Stimulated activated CD4-positive, alpha-beta T cell treated with anti-CD3 and anti-CD28 coated beads, Interleukin-1b, Interleukin-23, amount 100 ng/mL, for 1 hour (primary cell): ENCODE results near the gene FSTL3.
"Not testable (repeated sequence)": the region's sequence is repeated elsewhere in the genome, so short reads cannot be mapped to it uniquely, and the experiment has no call there.

ENCODE experiments used
- DNase-seq, 2 donors: peaks; one replicate each; pipeline ENCODE4 v3.0.0-alpha.2; 2020; ENCODE audit warnings: low read depth in 2 of 2

Gene FSTL3

DNA sequence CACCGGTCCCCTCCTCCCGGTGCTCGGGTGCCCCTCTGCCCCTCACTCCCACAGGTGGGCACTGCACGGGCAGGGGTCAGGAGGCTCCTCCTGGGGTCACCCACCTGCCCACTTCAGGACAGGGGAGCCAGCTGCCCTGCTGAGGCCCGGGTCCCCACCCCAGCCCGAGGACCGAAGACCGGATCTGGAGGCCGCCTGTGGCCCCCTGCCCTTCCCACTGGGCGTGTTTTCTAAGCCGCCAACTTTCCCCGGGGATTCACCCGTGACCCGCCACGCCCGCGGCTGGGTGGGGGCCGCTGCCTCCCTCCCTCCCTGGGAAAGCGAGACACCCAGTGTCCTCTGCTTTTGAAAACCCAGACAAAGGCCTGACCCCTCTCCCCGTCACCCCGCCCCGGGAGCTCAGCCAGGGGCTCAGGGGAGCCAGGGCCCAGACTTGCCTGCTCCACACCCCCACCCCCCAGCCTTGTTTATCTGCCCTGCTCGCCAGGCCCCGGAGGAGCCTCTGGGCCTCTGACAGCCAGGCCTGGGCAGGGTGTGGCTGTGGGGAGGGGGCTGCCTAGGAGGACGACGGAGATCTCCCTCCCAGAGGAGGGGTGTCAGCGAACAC lies 33.9 kb downstream of the FSTL3 start:
- no peak for DNase-seq

DNA sequence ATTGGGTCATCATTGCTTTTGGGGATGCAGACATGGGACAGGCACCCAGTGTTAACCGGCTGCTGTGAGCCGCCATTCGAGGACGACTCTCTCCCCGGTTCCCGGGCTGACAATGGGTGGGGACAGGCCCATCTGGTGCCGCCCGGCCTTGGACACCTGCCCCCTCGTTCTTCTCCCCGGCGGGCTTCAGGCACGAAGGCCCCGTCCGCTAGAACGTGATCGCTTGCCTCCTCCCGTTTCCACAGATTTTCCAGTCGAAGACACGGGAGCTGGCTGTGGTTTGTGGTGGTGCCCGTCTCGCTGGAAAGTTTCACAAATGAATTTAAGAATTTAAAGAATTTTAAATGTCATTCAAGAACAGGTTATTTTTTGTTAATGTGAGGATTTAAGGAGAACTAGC lies 34.6 kb downstream of the FSTL3 start:
- DNase-seq, result no peak

DNA sequence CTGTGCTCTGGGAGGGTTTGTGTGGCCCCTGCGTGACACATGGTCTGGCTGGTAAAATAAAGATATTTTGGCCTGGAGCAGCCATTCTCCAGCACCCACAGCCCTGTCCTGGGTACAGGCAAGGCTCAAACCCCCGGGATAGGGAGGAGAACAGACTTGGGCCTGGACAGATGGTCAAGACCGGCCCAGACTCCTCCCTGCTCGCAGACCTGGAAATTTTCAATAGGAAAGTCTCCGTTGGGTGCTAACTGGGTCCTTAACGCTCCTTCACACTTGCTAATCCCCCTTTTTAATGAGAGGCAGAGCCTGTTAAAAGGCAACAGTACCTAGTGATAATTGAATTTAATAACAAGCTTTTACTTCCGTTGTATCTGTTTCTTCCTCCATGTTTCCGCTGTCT lies 35.1 kb downstream of the FSTL3 start:
- DNase-seq, result no peak

DNA sequence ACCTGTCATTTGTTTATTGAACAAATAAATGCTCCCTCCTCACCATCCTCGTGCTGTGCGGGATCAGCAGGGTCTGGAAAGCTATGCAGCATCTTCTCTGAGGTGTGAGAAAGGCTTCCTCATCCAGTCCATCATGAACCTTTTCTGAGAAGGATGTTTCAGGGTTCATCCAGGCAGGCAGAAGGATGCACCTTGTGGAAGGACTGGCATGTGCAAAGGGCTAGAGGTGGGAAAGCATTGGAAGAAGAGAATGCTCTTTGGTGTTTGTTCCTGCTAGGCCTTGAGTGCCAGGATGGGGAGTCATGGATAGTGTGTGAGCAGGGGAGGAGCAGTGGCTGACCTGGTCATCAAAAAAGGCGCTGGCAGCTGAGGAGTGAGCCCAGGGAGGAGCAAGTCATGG lies 39.2 kb downstream of the FSTL3 start:
- no peak for DNase-seq

DNA sequence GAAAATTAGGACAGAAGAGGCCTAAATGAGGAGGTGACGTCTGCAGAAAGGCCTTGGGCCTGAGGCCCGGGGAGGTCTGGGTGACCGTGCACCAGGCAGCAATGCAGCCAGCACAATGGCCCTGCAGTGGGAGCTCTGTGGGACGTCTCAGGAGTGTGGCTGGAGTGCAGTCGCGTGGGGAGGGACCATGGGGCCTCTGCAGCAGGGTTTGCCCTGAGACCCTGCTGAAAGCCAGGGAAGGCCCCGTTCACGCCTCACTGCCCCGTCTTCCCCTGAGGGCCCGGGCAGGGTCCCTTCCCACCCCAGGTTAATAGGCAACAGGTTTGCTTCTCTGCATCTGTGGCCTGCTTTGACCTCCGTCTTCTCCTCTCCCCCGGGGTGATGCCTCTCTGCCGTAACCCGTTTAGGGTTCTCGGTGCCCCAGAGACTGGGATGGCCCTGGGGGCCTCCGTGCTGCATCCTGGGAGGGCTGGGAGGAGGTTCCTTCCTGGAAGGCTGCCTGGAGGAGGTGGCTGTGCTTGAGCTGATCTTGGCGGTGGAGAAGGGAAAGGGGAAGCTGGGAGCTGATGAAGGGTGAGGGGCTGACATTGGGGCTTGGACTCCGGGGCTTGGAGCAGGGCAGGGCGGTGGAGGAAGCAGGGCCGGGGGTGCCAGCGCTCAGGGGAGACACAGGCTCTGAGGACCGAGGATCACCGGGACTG lies 42.2 kb downstream of the FSTL3 start:
- no peak for DNase-seq

DNA sequence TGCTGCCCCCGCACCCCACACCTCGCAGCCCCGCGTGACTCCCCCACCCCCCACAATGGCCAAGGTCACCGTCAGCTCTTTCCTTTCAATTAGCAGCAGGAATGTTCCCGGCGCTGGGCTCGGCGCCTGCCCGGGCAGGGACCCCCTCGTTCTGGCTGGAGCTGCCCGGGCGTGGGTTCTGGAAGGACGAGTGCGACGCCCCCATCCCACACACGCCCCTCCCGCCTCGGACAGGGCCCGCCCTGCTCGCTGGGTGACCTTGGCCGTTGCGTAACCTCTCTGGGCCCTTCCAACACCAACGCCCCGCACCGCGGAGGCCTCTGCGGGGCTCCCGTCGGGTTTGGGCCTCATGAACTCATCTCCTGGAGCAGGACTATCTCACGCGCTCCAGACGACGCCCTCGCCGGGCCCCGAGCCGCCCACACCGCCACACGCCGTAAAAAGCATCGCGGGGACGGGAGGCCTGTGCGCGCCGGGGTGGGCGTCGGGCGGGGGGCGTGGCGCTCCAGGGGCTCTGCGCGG lies 42.9 kb downstream of the FSTL3 start:
- no peak for DNase-seq

DNA sequence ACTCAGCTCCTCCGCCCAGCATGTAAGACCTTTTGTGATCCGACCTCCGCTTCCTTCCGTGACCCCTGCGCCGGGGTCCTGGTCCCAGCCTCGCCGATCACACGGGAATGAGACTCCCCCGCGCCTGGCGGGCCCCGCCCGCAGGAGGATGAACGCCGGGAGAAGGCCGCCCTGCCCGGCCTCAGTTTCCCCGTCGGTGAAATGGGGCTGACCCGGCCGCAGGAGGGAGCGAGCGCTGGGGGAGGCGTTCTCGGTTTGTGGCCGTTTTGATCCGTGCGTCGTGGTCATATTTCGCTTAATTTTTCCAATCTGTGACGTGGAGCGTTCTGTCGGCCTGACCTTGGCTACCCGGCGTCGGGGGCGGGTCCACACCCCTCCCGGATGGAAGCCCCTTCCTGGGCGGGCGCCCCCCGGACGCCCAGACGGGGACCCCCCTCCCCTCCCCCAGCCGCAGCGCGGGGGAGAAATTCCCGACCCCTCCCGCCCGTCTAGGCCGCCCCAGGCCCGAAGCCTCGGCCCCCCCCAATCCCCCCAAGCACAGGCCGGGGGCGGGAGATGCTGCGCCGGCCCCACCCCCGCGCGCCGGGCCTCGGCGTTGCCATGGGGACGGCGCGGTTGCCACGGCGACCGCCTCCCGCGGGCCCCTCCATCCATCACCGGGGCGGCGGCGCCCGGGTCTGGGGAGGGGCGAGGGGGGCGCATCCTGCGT lies 43.6 kb downstream of the FSTL3 start:
- DNase-seq, result no peak

DNA sequence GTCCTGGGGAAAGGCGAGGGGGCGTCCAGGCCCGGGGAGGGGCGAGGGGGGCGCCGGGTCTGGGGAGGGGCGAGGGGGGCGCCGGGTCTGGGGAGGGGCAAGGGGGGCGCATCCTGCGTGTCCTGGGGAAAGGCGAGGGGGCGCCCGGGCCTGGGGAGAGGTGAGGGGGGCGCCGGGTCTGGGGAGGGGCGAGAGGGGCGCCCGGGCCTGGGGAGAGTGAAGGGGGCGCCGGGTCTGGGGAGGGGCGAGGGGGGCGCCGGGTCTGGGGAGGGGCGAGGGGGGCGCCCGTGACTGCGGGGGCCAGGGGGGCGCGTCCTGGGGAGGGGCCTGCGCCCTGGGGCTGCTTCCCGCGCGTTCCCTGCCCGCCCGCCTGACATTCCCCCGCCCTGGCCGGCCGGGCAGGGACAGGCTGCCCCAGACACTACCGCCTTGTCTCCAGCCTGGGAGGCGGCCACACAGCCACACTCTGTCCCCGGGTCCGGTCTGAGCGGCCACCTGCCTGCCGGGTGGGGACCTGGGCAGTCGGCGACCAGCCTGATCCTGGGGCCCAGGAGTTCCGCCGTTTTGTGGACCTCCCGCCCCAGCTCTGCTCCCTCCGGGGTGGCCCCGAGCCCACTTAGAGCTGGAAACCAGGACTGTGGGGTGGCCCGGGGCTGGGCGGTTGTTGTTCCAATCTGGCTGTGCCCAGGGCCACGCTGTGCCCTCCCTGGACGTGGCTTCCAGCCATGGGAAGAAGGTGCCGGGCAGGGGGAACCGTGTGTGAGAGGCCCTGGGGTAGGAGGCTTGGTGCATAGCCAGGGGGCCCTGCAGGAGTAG lies 44.4 kb downstream of the FSTL3 start:
- no peak for DNase-seq

DNA sequence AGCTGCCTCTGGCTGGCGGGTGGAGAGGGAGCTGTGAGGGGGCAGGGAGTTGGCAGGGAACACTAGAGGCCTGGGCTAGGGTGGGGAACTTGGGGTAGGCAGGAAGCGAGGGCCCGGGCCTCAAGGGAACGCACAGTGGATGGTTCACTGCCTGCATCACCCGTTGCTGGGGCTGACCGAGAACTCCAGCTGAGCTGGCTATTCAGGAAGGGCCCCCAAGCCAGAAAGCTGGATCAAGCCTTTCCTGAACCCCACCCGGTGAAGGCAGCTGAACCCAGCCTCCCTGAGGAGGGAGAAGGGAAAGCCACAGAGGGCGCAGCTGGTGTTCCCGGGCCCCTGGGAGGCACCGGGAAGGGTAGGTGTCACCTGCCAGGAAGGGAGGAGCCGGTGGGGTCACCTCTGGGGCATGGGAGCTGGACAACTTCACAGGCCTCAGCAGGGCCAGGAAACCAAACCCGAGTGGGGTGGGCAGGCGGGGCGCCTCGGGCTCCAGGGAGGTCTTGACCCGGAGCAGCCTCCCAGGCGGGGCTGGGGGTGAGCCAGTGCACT lies 46.4 kb downstream of the FSTL3 start:
- no peak for DNase-seq

DNA sequence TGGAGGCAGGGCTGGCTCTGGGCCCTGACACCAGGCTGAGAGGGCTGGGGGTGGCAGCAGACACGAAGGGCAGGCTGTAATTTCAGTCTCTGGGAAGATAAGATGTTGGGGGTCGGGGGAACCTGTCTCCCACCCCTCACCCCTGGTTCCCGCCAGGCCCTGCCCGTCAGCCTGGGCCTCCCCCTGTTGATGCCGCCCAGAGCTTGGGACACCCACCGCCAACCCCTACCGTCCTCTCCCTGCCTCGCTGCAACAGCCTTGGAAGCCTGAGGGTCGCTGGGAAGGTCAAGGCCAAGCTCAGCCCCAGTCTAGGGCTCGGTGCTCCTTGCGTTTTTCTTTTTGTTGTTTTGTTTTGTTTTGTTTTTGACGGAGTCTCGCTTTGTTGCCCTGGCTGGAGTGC lies 47.1 kb downstream of the FSTL3 start:
- no peak for DNase-seq

DNA sequence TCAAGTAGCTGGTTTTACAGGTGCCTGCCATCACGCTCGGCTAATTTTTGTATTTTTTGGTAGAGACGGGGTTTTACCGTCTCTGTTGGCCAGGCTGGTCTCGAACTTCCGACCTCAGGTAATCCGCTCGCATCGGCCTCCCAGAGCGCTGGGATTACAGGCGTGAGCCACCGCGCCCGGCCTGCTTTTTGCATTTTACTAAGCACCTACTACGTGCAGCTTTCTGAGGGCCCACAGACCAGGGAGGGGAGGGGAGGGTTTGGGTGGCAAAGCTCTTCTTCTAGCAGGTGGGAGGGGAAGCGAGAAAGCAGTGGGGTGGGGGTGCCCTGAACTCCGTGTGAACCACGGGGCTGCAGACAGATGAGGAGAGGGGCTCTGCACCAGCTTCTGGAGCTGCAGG lies 47.5 kb downstream of the FSTL3 start:
- DNase-seq, result no peak

DNA sequence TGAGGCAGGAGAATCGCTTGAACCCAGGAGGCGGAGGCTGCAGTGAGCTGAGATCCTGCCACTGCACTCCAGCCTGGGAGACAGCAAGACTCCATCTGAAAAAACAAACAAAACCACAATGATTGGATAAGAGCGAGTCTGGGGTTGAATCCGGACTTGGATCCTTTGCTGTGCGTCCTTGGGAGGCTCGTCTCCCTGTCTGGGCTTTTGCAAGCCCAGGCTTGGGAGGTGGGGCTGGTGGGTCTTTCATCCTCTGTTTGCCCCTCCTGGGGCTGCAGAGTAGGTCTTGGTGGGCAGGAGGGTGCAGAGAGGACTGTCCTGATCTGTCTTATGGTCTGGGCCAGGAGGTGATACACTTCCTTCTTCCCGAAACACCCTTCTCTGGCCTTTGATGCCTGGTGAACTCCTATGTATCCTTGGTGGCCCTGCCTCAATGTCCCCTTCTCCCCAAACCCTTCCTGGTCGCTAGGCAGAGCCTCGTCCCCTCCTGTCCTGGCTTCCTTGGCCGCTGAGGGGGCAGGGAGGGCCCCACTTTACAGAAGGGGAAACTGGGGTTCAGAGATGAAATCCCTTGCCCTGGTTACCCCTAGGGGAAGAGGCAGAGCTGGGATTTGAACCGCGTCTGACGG lies 49.4 kb downstream of the FSTL3 start:
- DNase-seq, result no peak

DNA sequence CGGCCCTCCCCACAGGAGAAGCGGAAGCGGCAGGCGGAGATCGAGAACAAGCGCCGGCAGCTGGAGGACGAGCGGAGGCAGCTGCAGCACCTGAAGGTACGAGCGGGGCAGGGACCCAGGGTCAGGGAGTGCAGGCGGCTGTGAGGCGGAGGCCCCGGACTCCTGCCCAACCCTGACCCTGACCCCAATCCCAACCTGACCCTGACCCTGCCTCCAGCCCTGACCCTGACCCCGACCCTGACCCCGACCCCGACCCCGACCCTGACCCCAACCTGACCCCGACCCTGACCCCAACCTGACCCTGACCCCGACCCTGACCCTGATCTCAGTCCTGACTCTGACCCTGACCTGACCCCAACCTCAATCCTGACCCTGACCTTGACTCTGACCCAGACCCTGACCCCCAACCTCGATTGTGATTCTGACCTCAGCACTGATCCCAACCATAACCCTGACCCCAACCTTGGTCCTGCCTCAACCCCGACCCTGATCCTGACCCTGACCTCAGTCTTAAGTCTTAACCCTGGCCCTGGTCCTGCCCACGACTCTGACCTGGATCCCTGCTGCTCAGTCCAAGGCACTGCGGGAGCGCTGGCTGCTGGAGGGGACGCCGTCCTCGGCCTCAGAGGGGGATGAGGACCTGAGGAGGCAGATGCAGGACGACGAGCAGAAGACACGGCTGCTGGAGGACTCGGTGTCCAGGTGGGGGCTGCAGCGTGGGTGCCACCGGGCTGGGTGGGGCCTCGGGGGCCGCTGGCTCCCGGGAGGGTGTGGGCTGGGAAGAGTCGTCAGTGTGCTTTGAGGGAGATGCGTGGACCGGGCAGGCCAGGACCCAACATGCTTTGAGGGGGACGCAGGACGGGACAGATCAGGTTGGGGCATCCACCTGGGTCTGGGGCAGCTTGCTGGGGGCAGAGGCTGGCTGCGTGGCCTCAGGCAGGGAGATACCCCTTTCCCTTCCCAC lies 51.1 kb downstream of the FSTL3 start:
- no peak for DNase-seq

DNA sequence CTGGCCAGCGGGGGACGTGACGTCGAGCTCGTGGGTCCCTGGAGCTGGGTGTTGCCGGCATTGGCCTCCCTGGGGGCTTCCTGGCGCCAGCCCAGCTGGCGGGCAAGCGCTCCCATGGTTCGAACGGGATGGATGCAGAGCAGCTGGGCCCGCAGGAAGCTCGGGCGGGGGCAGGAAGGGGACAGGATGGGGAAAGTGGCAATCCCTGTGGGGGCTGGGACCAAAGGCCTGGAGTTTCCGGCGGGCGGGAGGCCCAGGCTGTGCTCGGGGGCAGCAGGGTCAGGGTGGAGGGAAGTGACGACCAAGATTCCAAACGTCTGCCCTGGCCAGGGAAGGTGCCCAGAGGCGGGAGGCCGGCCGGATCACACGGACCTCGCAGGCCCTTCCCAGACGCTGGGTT lies 51.8 kb downstream of the FSTL3 start:
- DNase-seq, result no peak

DNA sequence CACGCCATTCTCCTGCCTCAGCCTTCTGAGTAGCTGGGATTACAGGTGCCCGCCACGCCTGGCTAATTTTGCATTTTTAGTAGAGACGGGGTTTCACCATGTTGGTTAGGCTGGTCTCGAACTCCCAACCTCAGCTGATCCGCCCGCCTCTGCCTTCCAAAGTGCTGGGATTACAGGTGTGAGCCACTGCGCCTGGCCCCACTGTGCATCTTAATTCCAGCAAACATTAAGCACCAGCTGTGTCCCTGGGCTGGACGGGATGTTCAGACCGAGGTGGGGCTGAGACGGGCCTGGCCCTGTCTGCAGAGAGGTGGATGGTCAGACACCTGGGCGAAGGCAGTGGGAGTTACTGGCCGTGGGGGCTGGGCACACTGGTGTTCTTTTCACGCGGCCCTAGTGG lies 53.4 kb downstream of the FSTL3 start:
- not testable (repeated sequence) for DNase-seq

DNA sequence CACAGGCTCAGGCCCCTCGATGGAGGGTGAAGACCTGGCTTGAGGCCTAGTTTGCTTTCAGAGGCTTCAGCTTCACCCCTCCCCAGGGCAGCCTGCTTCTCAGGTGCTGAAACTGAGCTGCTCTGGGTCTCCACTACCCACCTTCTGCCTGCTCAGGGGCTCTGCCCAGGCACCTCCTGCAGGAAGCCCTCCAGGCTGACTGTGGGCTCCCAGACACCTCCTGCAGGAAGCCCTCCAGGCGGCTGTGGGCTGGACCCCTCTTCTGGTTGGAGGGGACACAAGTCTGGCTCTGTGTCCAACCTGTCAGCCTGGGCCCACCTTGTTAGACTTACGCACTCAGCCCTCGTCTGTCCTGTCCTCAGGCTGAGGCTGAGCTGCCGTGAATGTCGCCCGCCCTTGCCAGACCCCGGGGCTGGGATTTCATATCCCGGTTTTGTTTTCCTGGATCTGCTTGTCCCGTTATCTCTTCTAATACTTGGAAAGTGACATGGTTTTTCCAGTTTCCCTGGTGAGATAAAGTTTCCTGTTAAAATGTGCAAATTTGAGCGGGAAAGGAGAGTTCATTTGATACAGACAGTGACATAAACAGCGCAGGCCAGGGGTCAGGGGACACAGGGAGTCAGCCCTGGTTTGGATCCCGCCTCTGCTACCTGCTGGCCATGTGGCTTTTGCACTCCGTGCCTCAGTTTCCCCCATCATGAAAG lies 53.9 kb downstream of the FSTL3 start:
- no peak for DNase-seq

DNA sequence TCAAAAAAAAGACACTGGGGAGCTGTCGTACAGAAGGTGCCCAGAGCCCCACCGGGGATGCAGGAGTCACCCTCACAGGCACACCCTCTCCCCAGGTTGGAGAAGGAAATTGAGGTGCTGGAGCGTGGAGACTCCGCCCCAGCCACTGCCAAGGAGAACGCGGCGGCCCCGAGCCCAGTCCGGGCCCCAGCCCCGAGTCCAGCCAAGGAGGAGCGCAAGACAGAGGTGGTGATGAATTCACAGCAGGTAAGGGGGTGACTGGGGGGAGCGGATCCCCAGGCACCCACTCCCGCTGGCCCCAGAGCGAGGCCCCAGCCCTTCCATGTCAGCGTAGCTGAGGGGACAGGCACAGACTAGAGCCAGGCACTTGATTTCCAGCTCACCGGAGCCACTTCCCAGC lies 54.8 kb downstream of the FSTL3 start:
- DNase-seq, result no peak

DNA sequence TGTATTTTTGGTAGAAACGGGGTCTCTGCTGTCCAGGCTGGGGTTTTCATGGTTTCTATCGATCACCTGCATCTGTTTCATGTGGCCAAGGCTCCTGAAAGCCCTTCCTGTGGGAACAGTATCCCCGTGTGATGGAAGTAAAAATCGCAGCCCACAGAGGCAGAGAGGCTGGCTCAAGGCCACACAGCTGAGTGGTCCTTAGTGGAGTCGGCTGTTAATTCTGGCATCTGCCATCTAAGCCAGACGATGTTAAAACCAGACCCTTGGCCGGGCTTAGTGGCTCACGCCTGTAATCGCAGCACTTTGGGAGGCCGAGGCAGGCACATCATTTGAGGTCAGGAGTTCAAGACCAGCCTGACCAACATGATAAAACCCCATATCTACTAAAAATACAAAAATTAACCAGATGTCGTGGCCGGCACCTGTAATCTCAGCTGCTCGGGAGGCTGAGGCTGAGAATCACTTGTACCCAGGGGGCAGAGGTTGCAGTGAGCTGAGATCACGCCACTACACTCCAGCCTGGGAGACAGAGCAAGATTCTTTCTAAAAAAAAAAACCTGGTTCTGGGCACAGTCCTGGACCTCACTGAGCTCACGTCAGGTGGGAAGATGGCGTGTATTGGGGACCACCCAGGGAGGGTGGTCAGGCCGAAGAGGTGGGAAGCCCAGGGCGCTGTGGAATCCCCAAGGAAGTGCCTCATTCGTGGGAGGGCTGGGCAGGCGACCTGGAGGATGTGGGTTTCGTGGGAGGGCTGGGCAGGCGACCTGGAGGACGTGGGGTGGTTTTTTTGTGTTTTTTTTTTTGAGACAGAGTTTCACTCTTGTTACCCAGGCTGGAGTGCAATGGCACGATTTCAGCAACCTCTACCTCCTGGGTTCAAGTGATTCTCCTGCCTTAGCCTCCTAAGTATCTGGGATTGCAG lies 56.2 kb downstream of the FSTL3 start:
- DNase-seq, result no peak
